GM18907 (cell line): ENCODE results near the gene VPS45.
"Not testable (repeated sequence)": the region's sequence is repeated elsewhere in the genome, so short reads cannot be mapped to it uniquely, and the experiment has no call there.

ENCODE experiments used
- ATAC-seq: cut with Tn5 transposase; IDR thresholded peaks from one replicate; pipeline ENCODE4 v1.9.1; 2021; ENCODE audit warnings: mild to moderate bottlenecking, moderate library complexity; ENCODE audit not compliant: unreplicated experiment

Gene VPS45

GRCh38 chr1:150185481-150185880 lies 117.9 kb downstream of the VPS45 start:
- no peak for ATAC-seq

GRCh38 chr1:150186438-150186788 lies 118.8 kb downstream of the VPS45 start:
- ATAC-seq: not testable (repeated sequence)

DNA sequence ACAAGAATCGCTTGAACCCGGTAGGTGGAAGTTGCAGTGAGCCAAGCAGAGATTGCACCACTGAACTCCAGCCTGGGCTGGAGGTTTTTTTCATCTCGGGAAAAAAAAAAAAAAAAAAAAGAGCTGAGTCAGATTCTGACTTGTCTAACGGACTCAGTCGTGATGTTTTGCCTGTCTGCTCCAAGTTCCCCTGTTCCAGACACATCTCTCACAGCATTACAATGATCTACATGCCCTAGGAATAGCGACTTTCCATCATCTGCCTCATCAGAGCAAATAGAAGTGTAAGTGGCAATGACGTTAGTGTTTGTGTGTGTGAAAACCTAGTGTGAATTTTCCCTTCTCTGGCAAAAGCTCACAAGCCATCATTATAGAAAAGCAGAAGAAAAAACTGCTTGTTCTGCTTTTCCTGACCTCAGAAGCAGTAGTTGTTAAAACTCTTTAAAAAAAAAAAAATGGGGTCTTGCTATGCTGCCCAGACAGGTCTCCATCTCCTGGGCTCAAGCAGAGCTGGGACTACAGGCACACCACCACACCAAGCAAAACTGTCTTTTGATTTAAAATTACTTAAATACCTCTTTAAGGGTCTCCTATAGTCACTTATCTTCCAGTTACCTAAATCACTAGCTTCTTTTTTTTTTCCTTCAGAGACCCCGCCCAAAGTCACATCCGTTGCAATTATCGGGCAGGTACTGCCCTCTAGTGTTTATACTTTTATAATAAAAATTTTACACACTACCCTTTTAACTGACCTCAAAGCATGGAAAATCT lies 119.4 kb downstream of the VPS45 start:
- ATAC-seq: no peak

GRCh38 chr1:150187560-150187931 lies 120.0 kb downstream of the VPS45 start:
- ATAC-seq: no peak

DNA sequence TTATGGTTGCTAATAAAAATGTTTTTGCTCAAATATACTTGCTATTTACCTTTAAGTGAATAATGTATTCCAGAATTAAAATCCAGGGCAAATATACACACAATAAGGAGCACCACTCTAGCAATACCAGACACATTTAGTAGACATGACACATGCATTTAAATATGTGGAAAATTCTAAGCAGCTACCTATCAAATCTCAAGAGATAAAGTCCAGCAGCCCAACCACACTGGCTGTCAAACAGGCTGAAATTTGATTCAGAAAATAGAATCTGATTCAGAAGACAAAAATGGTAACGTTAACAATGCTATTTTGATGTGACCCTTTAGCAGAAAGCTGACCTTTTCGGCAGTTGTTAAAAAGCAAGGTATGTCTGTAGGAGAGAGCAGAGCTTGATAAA lies 124.4 kb downstream of the VPS45 start:
- no peak for ATAC-seq

DNA sequence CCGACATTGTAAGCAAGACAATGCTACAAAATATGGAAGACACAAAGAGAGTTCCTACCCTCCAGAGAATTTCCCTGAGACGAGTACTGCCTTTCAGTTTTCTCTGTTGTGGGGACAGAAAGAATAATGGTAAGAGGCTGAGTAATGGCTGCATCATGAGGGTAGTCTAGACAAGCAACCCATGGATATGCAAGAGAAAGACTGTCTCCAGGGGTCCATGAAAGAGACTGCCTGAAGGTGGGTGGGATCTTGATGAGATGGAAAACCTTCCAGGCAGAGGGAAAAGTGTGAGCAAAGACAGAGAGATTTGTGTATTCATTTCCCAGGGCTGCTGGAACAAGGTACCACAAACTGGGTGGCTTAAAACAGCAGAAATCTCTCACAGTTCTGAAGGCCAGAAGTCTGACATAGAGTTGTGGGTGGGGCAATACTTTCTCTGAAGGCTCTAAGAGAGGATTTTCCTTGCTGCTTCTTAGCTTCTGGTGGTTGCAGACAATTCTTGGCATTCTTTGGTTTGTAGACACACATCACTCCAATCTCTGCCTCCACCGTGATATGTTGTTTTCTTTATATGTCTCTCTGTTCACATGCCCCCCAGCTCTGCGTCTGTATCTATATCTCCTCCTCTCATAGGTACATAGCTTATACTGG lies 126.9 kb downstream of the VPS45 start:
- ATAC-seq: no peak
